Ecto neural progenitor cell (in vitro differentiated cells): ENCODE results near the gene TBX22.
"Not testable (repeated sequence)": the region's sequence is repeated elsewhere in the genome, so short reads cannot be mapped to it uniquely, and the experiment has no call there.

Experiments
- DNase-seq: peaks from one replicate; pipeline ENCODE4 v3.0.0-alpha.2; 2018; ENCODE audit warnings: low spot score

TBX22 gene, protein sequence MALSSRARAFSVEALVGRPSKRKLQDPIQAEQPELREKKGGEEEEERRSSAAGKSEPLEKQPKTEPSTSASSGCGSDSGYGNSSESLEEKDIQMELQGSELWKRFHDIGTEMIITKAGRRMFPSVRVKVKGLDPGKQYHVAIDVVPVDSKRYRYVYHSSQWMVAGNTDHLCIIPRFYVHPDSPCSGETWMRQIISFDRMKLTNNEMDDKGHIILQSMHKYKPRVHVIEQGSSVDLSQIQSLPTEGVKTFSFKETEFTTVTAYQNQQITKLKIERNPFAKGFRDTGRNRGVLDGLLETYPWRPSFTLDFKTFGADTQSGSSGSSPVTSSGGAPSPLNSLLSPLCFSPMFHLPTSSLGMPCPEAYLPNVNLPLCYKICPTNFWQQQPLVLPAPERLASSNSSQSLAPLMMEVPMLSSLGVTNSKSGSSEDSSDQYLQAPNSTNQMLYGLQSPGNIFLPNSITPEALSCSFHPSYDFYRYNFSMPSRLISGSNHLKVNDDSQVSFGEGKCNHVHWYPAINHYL

DNA sequence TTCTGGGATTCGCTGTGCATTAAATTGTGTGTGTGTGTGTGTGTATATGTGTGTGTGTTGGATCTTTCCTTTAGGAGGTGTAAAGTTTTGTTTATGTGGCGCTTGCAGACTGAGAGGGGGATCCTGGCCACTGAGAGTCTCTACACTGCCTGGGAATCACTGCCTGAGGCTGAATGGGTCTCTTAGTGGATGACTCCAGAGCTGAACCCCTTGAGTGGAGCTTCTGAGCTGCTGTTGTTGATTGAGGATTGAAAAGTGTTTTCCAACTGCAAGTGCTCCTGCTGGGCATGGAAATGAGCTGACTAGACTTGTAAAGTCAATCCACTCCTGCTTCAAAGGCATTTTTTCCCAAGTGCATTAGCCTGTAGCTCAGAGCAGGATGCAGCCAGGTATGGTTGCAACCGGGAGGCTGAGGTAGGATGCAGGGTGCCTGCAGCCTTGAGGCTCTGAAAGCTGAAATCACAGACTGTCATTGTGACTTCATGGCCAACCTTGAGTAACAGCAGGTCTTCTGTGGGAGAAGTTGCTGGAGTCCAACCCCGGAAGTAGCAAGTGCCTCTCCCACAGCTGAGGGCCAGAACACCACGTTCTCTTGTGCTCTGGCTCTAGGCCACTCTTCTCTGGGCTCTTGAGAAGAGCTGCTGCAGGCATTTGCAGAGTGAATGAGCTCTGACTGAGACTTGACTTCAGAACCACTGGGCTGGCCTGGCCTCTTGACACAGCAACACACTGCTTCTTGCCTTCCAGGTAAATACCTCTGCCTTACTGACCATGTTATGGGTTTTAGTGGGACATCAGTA, at the start of gene TBX22:
Gene TBX22, plus strand, starts transcription at position 613 of the 800 bp plus-strand sequence. CDS start 7,517 bp downstream, outside the sequence.
- DNase-seq: no peak

DNA sequence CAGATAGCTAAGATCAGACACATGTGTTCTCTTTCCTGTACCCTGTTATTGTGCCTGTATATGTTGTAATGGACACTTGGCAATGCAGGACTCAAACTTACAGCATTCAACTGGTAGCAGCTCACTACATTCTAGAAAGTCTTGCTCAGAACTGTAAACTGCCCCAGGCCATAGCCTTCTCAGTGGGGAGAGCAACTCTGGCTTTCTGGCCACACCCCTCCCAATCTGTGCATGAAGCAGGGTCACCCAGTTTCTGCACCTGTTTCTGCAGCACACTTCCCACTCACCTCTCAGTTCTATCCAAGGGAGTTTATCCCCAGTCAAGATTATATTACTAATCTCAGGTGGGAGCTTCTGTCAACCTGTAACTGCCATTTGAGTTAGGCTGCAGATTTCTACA, 38.9 kb upstream of the TBX22 start:
- DNase-seq: no peak

DNA sequence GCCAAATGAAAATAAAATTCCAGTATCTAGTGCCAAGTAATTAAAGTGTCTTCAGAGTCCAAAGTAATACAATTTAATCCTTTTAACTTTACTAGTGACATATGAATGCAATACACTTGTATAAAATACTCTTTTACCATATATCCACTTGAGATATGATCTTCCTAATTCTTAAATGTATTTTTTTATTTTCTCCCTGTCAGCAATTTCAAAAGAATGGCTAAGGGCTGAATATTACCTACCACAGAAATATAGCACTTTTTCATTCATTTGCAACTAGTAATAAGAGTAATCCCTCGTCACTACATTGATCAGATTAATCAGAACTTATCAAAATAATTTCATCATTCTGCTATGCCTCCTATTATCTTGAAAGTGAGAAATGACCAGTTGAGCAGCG, 10.1 kb upstream of the TBX22 start:
- no peak for DNase-seq

DNA sequence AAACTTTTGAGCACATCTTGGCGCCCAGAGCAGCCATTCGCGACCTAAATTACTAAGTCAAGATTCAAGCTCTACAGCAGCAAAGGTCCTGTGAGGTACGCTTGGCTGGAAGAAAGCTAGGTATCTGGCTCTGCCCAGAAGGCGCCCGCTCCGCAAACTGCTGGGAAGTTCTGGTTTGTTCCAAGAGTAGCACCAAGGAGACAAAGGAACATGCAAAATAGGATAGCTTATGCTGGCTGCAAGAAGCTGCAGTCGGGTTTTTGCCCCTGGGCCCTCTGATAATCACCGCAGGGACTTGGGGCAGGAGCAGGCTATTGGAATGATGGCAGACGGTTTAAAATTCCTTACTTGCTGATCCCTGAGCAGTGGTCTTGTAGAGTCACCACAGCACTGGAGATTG, 3.0 kb upstream of the TBX22 start:
- no peak for DNase-seq

DNA sequence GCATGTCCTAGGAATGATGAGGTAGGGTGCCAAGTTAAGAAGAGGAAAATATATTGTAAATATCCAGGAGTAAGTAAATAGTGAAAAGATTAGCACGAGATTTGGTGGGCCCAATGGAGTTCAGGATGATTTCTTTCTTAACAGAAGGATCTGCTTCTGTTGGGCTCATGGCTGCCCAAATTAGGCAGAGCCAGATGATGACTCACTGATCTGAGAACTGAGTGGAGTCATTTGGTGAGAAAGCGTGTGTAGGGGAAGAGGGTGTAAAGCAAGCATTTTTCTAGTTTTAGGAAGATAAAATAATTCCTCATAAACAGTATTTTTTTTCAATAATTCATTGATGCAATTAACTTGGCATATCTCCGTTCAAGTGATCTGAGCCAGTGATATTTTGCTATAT, 1.6 kb downstream of the TBX22 start:
- no peak for DNase-seq

DNA sequence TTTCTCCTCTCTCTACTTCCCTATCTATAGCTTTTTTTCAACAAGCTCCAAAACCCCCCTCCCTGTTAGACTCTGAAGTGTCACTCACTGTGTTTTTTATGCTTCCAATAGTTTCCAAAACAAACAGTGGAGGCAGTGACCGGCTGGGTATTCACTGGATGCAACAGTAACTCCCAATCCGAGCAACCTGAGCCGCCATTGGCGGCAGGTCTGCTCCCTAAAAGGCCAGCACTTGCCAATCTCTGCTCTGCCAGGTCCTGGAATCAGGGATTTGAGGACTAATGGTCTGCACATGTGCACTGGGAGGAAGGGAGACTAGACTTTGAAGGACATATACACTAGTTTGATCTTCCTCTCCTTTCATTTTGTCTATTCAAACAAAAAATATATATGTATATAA, 7.1 kb downstream of the TBX22 start:
- no peak for DNase-seq

DNA sequence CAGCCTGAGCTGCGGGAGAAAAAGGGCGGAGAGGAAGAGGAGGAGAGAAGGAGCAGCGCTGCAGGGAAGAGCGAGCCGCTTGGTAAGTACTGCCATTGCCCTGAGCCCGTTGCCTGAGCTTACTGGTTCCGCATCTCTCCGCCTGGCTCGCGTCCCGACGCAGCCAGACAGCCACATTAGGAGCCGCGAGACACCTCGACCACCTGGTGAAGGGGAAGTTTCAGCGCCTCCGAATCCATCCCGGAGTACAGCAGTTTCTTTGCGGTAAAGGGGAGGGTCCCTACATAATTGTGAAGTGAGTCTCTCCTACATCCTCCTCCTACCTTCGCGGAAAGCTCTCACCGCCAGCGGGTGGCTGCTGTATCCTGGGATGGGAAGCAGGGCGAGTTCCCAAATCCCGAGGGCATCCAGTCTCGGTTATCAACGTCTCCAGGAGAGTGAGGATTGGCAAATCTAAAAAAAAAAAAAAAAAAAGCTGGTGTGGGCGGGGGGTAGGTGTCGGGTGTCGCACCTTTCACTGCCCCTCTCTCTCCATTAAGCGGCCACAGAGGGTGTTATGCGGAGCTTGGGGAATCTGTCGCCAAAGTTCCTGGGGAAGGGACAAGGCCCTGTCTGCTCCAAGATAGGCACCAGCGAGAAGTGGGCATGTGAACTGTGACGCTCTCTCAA, 7.9 kb downstream of the TBX22 start:
- peak; percentile 57 for DNase-seq

DNA sequence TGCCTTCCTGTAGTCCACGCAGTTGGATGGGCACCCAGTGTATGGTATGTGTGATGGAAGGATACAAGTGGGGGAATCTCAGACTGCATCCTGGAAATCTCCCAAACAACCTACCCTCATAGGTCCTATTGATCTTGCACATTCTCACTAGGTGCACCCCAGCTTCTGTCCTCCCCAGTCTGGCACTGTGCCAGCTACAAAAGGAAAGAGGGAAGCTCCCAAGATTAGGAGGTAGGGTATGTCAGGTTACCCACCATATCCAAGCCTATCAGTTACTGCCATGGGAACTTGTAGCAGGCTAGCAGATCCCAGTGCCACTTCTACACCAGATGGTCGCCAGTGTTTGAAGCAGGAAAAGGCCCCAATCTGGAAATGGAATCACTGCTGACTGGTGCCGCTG, 11.6 kb downstream of the TBX22 start:
- no peak for DNase-seq

DNA sequence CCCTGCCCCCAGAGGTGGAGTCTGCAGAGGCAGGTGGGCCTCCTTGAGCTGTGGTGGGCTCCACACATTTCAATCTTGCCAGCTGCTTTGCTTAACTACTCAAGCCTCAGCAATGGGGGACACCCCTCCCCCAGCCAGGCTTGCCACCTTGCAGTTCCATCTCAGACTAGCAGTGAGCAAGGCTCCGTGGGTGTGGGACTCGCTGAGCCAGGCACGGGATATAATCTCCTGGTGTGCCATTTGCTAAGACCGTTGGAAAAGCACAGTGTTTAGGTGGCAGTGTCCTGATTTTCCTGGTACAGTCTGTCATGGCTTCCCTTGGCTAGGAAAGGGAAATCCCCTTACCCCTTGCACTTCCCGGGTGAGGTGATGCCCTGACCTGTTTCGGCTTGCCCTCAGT, 51.6 kb downstream of the TBX22 start:
- not testable (repeated sequence) for DNase-seq

DNA sequence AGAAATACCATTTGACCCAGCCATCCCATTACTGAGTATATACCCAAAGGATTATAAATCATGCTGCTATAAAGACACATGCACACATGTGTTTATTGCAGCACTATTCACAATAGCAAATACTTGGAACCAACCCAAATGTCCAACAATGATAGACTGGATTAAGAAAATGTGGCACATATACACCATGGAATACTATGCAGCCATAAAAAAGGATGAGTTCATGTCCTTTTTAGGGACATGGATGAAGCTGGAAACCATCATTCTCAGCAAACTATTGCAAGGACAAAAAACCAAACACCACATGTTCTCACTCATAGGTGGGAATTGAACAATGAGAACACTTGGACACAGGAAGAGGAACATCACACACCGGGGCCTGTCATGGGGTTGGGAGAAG, 61.1 kb downstream of the TBX22 start:
- not testable (repeated sequence) for DNase-seq
